Renal cortex interstitium (tissue), 11 donors: Measurements from ENCODE around the gene DMBX1. TPM values are rescaled to one million over a fixed set of nuclear protein-coding genes. Genes with fewer than 3 reads are reported as not detected.

Source experiments
- DNase-seq, 11 donors: peaks; one replicate each; pipeline ENCODE4 v3.0.0-alpha.2; 2013; ENCODE audit warnings: low read depth in 9 of 11, low spot score in 4 of 11; ENCODE audit errors: extremely low read depth in 1 of 11
- polyA plus RNA-seq, 3 donors: library from polyadenylated mRNA; unstranded; fragments of 120-200 nt; gene quantifications; one replicate each; pipeline ENCODE4 v1.2.1, GENCODE V29; 2013; ENCODE audit not compliant: insufficient read length in 3 of 3

The DMBX1 gene
- polyA plus RNA-seq, 3 donors, result 0.05 TPM; not detected in 2

GRCh38 chr1:46478721-46479485 is 10.7 kb upstream of the DMBX1 start:
- DNase-seq, result no peak

GRCh38 chr1:46479744-46480350 is 9.8 kb upstream of the DMBX1 start:
- no peak for DNase-seq

- DNase-seq, result no peak
Measured at GRCh38 chr1:46480959-46481646, 8.5 kb upstream of the DMBX1 start.

- DNase-seq, result no peak
Measured at GRCh38 chr1:46481961-46482360, 7.7 kb upstream of the DMBX1 start.

- DNase-seq, result no peak
Measured at GRCh38 chr1:46483589-46483988, 6.0 kb upstream of the DMBX1 start.

GRCh38 chr1:46484783-46485490 is 4.7 kb upstream of the DMBX1 start:
- DNase-seq, result no peak

- no peak for DNase-seq
Measured at GRCh38 chr1:46485564-46486431, 3.8 kb upstream of the DMBX1 start.

- no peak for DNase-seq
Measured at GRCh38 chr1:46486432-46487015, 3.1 kb upstream of the DMBX1 start.

- DNase-seq, result no peak
Measured at GRCh38 chr1:46487818-46488218, 1.8 kb upstream of the DMBX1 start.

- DNase-seq, result no peak
Measured at GRCh38 chr1:46488343-46489168, 1.1 kb upstream of the DMBX1 start.

- DNase-seq, result no peak
Measured at GRCh38 chr1:46489169-46489637, 433 bp upstream of the DMBX1 start.

GRCh38 chr1:46490406-46490655 is 695 bp downstream of the DMBX1 start:
- DNase-seq, result no peak

GRCh38 chr1:46490656-46491442 is 1.2 kb downstream of the DMBX1 start:
- no peak for DNase-seq

- DNase-seq, result no peak
Measured at GRCh38 chr1:46491443-46492268, 2.0 kb downstream of the DMBX1 start.

GRCh38 chr1:46492269-46492853 is 2.7 kb downstream of the DMBX1 start:
- DNase-seq, result no peak

- DNase-seq, result no peak
Measured at GRCh38 chr1:46492871-46493270, 3.2 kb downstream of the DMBX1 start.
